ENCODE data around the gene SNCAIP. TPM values are rescaled to one million over a fixed set of nuclear protein-coding genes. Genes with fewer than 3 reads are reported as not detected.

Gene SNCAIP
- total RNA-seq, 1 experiment from 2014 or later: 3.0 TPM

- H3K27me3 Mint-ChIP-seq (ENCODE audit: low read depth): no peaks in the 10 kb centered on the region
- DNase-seq: no peak
- H4K91ac ChIP-seq (ENCODE audit: insufficient read length, low read depth, low read length): no peak overlapping the region
- H3K79me1 ChIP-seq (ENCODE audit: insufficient read depth, low read depth, low read length, poor library complexity, severe bottlenecking): no peaks in the 10 kb centered on the region
- no peak overlapping the region for H4K5ac ChIP-seq (ENCODE audit: insufficient read length, low read depth, low read length)
- peaks cover 12% of the 10 kb centered on the region; the same call in 1 of the 2 replicates for H3K4me1 ChIP-seq (ENCODE audit: insufficient read depth, low read length)
- no peak overlapping the region for H3K23ac ChIP-seq (ENCODE audit: insufficient read length, low read depth, low read length)
- H3K4ac ChIP-seq (ENCODE audit: low read depth, low read length): no peak overlapping the region
- no peaks in the 10 kb centered on the region for H3K9me3 ChIP-seq (ENCODE audit: control insufficient read depth, low read depth, low read length)
- no peaks in the 10 kb centered on the region for H3K27me3 ChIP-seq (ENCODE audit: insufficient read depth, low read length)
- H3K27ac ChIP-seq (ENCODE audit: insufficient read length, low read depth, low read length): no peak overlapping the region
- peaks cover 9 to 11% of the 10 kb centered on the region in 2 experiments; a peak in 4 of 5 replicates for H3K9me3 Mint-ChIP-seq
- no peak overlapping the region for H2BK120ac ChIP-seq (ENCODE audit: low read depth, low read length, poor library complexity, severe bottlenecking)
- no peaks in the 10 kb centered on the region for H3K79me2 ChIP-seq (ENCODE audit: insufficient read depth, low read length)
- no peak overlapping the region for H4K8ac ChIP-seq (replicated peaks; ENCODE audit: insufficient read length, low read depth, low read length)
- H2AK5ac ChIP-seq (ENCODE audit: insufficient read length, low read length): no peak overlapping the region
- no peak overlapping the region for H3K56ac ChIP-seq (ENCODE audit: insufficient read length, low read depth, low read length)
- H3K4me3 Mint-ChIP-seq: no peak overlapping the region
- H2BK15ac ChIP-seq (ENCODE audit: low read depth, low read length): no peak overlapping the region
- H3K36me3 Mint-ChIP-seq (ENCODE audit: insufficient read depth in 1 of 3, low read depth in 3 of 3): peaks cover 0 to 12% (median 4%) of the 10 kb centered on the region in 3 experiments; a peak in 1 of 7 replicates
- no CpG with 5 or more reads among the region's 2 CpGs for WGBS (ENCODE audit: extremely low coverage, insufficient read length, low lambda C conversion rate)
- H3K14ac ChIP-seq (ENCODE audit: insufficient read depth, low read length): no peak overlapping the region
- H3K18ac ChIP-seq (ENCODE audit: insufficient read length, low read depth, low read length): no peak overlapping the region
- no peaks in the 10 kb centered on the region for H4K20me1 ChIP-seq (ENCODE audit: control insufficient read depth, insufficient read depth, insufficient read length)
- no peak for TF ChIP-seq CTCF (conservative IDR thresholded peaks at IDR 0.05)
- no peak overlapping the region for H3K27ac Mint-ChIP-seq
- no peak overlapping the region for H2BK12ac ChIP-seq (ENCODE audit: insufficient read length, low read depth, low read length)
- no peak overlapping the region for H2AFZ ChIP-seq (ENCODE audit: low read length)
- no peak overlapping the region for H2BK5ac ChIP-seq (ENCODE audit: insufficient read length, low read length)
- no peak overlapping the region for H2BK20ac ChIP-seq (ENCODE audit: low read depth, low read length, poor library complexity, severe bottlenecking)
- no peak overlapping the region for H3K9ac ChIP-seq (ENCODE audit: extremely low read depth, insufficient read length, low read length)
- H3K4me1 Mint-ChIP-seq: peaks cover 26 to 45% of the 10 kb centered on the region in 2 experiments
- no peaks in the 10 kb centered on the region for H3K23me2 ChIP-seq (ENCODE audit: insufficient read length, low read depth, low read length, poor library complexity, severe bottlenecking)
- no peak overlapping the region for H3T11ph ChIP-seq (ENCODE audit: low read length)
- H3K4me2 ChIP-seq (ENCODE audit: insufficient read depth, insufficient read length, low read length): no peak overlapping the region
These were observed 19.7 kb upstream of the SNCAIP start for GRCh38 chr5:122292332-122292731.
